ENCODE measurements around the gene NUDCD2.

NUDCD2 gene

DNA sequence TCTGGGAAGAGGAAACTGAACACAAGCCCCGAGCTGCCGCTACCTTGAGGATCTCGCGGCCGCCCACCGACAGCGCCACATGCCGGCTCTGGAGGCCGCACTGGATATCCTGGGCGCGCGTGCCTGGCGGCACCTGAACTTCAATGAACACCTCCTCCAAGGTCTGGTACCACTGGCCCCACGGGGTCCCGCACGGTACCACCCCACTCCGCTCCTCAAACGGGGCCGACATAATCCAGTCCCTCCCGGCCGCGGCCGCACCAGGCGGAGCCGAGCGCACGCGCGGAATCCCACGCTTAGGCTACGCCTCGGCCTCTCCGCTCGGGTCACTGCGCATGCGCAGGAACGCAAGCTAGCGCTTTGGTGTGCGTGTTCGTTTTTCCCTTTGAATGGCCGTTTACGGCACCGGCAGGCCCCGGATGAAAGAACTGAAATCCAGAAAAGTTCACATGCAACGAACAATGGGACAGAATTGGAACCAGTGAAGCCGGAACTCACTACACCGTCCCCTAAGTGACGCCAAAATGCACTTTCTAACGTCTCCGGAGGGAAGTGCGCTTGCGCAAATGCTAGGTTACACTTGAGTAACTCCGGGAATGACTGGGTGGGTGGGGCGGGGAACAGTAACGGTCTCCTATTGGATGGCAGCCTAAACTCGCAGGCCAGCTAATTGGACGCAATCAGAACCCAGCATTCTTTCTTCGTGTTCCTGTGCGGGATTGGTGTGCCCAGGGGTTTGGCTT is at the start of gene NUDCD2:
NUDCD2 (minus strand) TSS at position 284 of the 743 bp plus-strand sequence; CDS start at position 232, 52 bp downstream.
- DNase-seq: peak; percentile 79

GRCh38 chr5:163509291-163509951 is 49.5 kb upstream of the NUDCD2 start:
- no peak for DNase-seq

DNA sequence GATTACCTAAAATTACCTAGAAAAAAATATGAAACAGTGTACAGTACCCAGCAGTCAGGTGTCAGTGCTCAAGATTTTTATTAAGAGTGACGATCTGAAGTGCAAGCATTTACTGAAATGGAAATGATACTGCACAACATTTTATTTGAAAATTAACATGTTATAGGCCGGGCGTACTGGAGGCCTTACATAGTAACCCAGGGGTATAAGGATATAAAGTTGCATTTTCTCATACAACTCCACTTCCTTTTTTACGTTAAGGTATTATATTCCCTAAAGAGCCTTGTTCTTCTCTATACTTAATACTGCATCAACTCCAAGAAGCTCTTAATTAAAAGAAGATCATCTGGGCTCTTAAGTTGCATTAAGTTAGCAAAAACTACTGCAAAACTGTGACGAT is 48.9 kb upstream of the NUDCD2 start:
- no peak for DNase-seq

- no peak for DNase-seq
These were observed 46.8 kb upstream of the NUDCD2 start for GRCh38 chr5:163506726-163507125.

DNA sequence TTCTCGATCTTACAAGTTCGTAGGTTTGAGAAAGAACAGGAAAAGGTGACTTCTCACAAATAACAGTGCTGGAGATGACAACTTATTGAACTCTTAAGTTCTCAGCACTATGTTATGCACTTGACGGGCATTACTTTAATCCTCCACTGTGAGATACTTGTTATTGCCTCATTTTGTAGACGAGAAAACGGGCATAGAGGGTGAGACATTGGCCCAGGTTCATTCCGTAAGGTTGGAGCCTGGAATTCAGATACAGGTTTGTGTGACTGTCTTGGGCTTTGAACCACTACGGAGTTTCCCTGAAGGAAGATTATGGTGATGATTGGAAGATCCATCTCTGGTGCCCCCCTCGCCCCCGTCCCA is 46.2 kb upstream of the NUDCD2 start:
- DNase-seq: no peak

DNA sequence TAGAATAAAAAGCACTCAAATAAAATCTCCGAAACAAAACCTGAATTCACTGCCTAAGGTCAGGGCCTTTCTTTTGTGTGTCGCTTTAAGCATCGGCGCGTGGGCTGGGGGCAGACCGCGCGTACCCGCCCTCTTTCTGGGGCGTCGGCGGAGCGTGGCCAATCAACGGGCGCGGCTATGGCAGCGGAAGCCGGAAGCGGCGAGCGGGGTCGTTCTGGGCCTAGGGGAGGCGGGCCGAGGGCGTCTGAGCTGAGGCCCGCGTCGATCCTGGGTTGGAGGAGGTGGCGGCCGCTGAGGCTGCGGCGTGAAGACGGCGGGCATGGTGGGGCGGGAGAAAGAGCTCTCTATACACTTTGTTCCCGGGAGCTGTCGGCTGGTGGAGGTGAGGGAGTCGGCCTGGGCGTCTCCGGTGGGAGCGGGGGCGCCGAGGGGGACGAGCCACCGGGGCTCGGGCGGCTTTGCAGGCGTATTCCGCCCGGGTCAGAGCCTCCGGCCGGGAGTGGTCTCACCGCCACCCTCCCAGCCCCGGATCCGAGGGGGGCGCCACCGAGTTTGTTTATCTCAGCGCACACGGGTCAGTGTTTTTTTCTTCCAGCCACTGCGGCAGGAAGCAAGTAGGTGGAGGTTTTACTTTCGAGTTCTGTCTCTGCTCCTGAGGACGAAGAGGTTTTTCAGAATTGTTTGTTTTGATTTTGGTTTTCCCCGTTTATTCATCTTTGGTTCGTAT is 45.6 kb upstream of the NUDCD2 start, which contains the start of gene MAT2B:
MAT2B (plus strand) TSS at position 252 of the 727 bp plus-strand sequence; CDS start at position 320, 68 bp downstream.
- DNase-seq: peak; percentile 72

- DNase-seq: no peak
These were observed 45.1 kb upstream of the NUDCD2 start for GRCh38 chr5:163505049-163505367.

DNA sequence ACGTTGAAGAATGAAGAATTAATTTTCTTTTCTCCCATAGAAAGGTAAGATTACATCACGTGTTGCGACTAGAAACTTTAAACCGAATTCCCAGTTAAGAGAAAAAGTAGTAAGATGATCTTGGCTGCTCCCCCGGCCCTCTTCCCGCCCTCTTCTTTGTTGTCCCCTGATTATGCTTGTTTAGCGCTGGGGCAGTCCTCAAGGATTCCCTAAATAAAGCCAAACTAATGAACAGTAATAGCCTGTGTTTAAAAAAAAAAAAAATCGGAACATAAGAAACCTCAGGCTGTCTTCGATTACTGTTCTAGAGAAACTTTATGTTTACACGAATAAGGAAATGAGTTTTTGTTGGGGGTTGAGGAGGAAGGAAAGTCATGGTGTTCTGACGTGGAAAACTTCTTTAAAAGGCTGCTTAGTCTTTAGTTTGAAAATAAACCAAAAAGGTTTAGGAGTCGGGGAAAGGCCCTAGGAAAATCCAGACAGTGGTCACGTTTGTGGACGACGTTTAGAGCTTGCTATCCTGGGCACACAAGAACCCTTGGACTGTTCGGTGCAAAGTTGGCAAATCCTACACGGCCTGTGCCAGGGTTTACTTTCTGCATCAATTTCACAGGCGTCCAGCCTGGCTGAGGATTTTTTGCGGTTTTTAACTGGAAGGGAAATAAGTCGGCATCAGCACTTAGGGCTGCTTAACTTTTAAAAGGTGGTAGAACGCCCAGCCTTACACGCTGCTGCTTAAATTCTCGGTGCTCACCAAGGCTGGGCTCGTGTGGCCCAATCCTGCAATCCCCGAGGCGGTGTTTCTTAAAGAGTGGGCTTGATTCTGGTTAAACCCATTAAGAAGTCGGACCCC is 44.4 kb upstream of the NUDCD2 start:
- DNase-seq: no peak

DNA sequence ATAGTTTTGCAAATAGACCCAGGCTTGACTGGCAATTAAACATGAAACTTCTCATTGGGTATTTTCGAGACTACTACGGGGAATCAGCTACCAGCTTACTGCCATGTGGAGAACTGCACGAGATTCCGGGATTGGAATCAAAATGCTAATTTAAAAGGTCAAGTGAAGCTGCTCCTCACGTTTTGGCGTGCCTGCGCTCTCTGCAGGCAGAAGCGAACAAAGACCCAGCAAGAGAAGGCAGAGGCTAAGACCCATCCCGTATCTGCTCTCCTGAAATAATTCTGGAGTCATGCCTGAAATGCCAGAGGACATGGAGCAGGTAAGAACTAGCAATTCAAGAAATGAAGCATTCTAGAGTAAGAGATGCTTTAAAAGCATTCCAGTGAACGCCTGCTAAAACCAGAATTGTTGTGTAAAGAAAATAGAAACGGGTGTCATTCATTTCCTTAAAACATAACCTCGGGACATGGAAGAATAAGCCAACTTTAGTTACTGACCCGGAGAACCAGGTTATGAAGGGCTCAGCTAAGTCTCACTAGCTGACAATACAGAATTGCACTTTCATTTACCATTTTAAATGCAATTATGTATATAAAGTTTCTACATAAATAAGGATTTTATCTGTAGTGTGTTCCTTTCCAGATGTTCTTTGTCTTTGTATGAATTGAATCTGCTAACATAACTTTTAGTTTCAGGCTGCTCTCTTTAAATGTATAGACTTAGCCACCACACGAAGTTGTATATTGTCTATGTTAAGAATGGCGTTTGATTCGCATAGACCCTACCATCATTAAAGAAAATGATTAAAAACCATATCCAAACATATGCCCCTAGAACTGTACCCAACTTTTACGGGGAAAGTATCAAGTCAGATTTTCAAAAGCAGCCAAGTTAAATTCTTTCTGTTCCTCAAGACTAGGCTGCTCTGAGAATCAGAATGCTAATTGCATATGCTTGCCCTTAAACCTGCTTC is 43.5 kb upstream of the NUDCD2 start:
- peak; percentile 10 for DNase-seq

- no peak for DNase-seq
These were observed 42.6 kb upstream of the NUDCD2 start for GRCh38 chr5:163502521-163502920.

DNA sequence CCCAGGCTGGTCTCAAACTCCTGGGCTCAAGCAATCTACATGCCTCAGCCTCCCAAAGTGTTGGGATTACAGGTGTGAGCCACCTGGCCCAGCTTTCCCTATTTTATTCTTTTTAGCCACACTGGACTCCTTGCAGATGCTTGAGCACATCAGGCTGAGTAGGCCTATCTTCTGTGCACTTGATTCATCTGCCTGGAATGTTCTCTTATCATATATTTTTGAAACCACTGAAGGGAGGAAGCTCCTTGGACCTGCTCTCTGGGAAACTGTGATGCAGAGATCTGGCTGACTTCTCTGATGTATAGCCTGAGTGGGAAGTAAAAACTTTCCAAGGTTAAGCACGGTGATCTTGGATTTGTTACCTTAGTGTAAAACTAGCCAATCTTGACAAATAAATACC is 39.0 kb upstream of the NUDCD2 start:
- no peak for DNase-seq

DNA sequence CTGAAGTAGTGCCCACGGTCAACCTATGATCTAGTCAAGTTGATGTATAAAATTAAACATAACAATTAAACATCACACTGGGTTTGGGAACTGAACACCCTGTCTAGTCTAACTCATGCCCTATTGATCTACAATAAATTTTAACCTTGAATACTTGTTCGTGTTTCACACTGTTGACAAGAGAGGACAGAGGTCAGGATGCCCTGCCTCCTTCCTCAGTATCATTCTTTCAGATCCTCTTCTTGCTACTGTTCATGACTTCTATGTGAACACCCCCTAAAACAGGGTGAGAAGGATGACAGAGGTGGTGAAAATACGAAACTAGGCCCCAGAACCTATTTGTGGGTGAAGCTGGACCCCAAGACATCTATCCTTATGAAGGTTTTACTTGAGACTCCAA is 37.4 kb upstream of the NUDCD2 start:
- DNase-seq: no peak

DNA sequence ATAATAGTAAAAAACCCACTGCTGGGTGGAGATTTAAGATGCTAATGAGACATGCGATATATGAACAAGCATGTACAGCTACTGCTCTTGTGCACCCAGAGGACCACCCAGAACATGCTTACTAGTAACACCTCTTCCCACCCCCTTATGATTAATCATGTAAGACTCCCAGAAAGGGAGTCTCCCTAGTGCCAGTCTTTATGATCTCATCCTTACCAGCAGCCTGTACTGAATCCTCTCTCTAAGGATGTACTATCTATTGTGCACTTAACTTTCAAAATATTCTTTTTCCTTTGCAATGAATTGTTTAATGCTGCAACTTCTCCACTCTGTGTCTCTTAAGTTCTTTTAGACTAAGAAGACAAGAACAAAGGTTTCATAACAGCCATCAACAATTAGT is 36.4 kb upstream of the NUDCD2 start:
- no peak for DNase-seq

- no peak for DNase-seq
These were observed 29.8 kb upstream of the NUDCD2 start for GRCh38 chr5:163489745-163490075.

- no peak for DNase-seq
These were observed 29.3 kb upstream of the NUDCD2 start for GRCh38 chr5:163489055-163489744.

GRCh38 chr5:163478982-163479271 is 19.0 kb upstream of the NUDCD2 start:
- DNase-seq: no peak

- DNase-seq: no peak
These were observed 18.5 kb upstream of the NUDCD2 start for GRCh38 chr5:163478126-163478981.

DNA sequence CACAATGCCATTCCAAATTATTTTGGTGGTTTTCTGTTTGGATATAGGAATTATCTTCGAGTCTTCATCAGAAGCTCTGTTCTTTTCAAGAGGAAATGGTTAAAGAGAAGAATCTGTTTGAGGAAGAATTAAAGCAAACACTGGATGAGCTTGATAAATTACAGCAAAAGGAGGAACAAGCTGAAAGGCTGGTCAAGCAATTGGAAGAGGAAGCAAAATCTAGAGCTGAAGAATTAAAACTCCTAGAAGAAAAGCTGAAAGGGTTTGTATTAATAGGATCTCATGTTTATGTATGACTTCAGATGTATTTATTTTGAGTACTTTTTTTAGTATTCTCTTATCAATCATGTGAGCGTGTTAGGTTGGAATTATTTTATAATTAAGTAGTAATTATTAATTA is 15.5 kb upstream of the NUDCD2 start:
- no peak for DNase-seq

GRCh38 chr5:163473635-163474243 is 13.8 kb upstream of the NUDCD2 start:
- DNase-seq: no peak

DNA sequence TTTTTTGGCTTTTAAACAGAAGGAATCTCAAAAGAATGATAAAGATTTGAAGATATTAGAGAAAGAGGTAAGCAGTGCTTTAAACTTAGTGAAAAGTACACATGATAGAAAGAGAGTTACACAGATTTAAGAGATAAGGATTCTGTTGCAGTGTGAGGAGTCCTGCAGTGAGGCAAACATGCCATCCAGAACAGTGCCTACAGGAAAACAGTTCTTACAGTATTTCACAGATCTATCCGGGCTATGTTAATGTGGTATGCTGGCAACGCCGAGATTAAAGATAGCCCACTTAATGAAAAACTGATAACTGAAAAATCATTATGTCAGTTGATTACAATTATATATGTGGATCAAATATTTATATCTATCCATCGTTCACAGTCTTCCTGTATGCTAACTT is 7.8 kb upstream of the NUDCD2 start:
- DNase-seq: no peak

Measured in KG1 (cell line).